ENCODE data around the gene HEMGN. TPM values are rescaled to one million over a fixed set of nuclear protein-coding genes. Genes with fewer than 3 reads are reported as not detected.

HEMGN gene
- total RNA-seq, 1 experiment from 2014 or later = 0.11 TPM

GRCh38 chr9:97889941-97890887 lies 47.8 kb downstream of the HEMGN start:
- H3K4me1 Mint-ChIP-seq = peaks cover 6% of the 10 kb centered on the region; the same call in 1 of the 2 replicates
- H3K4me3 Mint-ChIP-seq = no peak overlapping the region
- TF ChIP-seq CTCF (IDR thresholded peaks at IDR 0.05) (peak; percentile 81), ZNF423 (CRISPR knock-in tag; IDR thresholded peaks at IDR 0.05) (peak; percentile 38; the same call in 1 of the 2 replicates), MXD4 (CRISPR knock-in tag; IDR thresholded peaks at IDR 0.05; ENCODE audit: borderline replicate concordance) (no peak)
- DNase-seq (ENCODE audit: low spot score) = peak; percentile 81
- H3K27me3 Mint-ChIP-seq (ENCODE audit: low read depth) = peaks cover 46% of the 10 kb centered on the region
- ChIA-PET POLR2A (interaction anchor here (0.6 kb wide), 1 partner anchor 77 kb away, joined by 5 read pairs; no protein-coding TSS in a partner anchor), CTCF (interaction anchor here (0.5 to 5.9 kb wide), 43 partner anchors 8 to 414 kb away, joined by 3 to 70 read pairs (median 4); partner anchors contain the start of genes NANS, NCBP1, TRMO and TSTD2)
- H3K9me3 Mint-ChIP-seq = no peaks in the 10 kb centered on the region
- ATAC-seq = peak; percentile 89
- H3K27ac Mint-ChIP-seq = no peak overlapping the region
- H3K36me3 Mint-ChIP-seq = no peaks in the 10 kb centered on the region

- ChIA-PET CTCF (interaction anchor here (1.0 to 3.0 kb wide), 2 partner anchors 10 to 16 kb away, joined by 8 to 9 read pairs; no protein-coding TSS in a partner anchor), POLR2A (no interaction called here)
- H3K27ac Mint-ChIP-seq = no peak overlapping the region
- DNase-seq (ENCODE audit: low spot score) = no peak
- H3K9me3 Mint-ChIP-seq = no peaks in the 10 kb centered on the region
- no peaks in the 10 kb centered on the region for H3K36me3 Mint-ChIP-seq
- ATAC-seq = no peak
- H3K4me1 Mint-ChIP-seq = no peaks in the 10 kb centered on the region
- no peak overlapping the region for H3K4me3 Mint-ChIP-seq
- H3K27me3 Mint-ChIP-seq (ENCODE audit: low read depth) = peaks cover 14% of the 10 kb centered on the region
- no peak for TF ChIP-seq SOX15 (CRISPR knock-in tag; IDR thresholded peaks at IDR 0.05)
- TF ChIP-seq ZBTB43 (CRISPR knock-in tag; IDR thresholded peaks at IDR 0.05) = no peak
- no peak for TF ChIP-seq RORB (CRISPR knock-in tag; IDR thresholded peaks at IDR 0.05)
- TF ChIP-seq ZBTB21 (CRISPR knock-in tag; IDR thresholded peaks at IDR 0.05; ENCODE audit: borderline replicate concordance) = no peak
- TF ChIP-seq IRF2 (CRISPR knock-in tag; IDR thresholded peaks at IDR 0.05; ENCODE audit: borderline replicate concordance, low read depth) = no peak
- TF ChIP-seq RELA (CRISPR knock-in tag; IDR thresholded peaks at IDR 0.05; ENCODE audit: borderline replicate concordance) = no peak
- TF ChIP-seq ETV6 (CRISPR knock-in tag; IDR thresholded peaks at IDR 0.05) = no peak
- no peak for TF ChIP-seq ZNF532 (CRISPR knock-in tag; IDR thresholded peaks at IDR 0.05; ENCODE audit: borderline replicate concordance)
- no peak for TF ChIP-seq ZNF423 (CRISPR knock-in tag; IDR thresholded peaks at IDR 0.05)
- TF ChIP-seq ELF4 (CRISPR knock-in tag; IDR thresholded peaks at IDR 0.05; ENCODE audit: low read depth) = no peak
- TF ChIP-seq CREB1 (CRISPR knock-in tag; IDR thresholded peaks at IDR 0.05) = no peak
- TF ChIP-seq ZNF416 (CRISPR knock-in tag; IDR thresholded peaks at IDR 0.05) = no peak
- TF ChIP-seq CTCF (IDR thresholded peaks at IDR 0.05) = no peak
- TF ChIP-seq ESRRA (CRISPR knock-in tag; IDR thresholded peaks at IDR 0.05; ENCODE audit: borderline replicate concordance) = no peak
- TF ChIP-seq MYBL2 (CRISPR knock-in tag; IDR thresholded peaks at IDR 0.05) = no peak
- TF ChIP-seq NFATC4 (CRISPR knock-in tag; IDR thresholded peaks at IDR 0.05) = no peak
Observed at GRCh38 chr9:97880336-97880735, 57.6 kb downstream of the HEMGN start.
